Peyer's patch (tissue), 4 donors: ENCODE measurements around the gene ZDHHC11.

ENCODE experiments used
- CTCF ChIP-seq, 6 experiments: fragments of 450-650 bp in 4 of 6; fragments of 200-600 bp in 2 of 6; sonication (generic) in 1 of 6; IDR thresholded peaks; one replicate each; pipeline ENCODE4 v1.5.1; 2017 to 2019; ENCODE audit warnings: antibody characterized with exemption in 6 of 6, mild to moderate bottlenecking in 3 of 6, moderate library complexity in 1 of 6
- POLR2A ChIP-seq, 2 donors: fragments of 450-650 bp; IDR thresholded peaks; one replicate each; pipeline ENCODE4 v1.5.1; 2017; ENCODE audit warnings: antibody characterized with exemption in 2 of 2, mild to moderate bottlenecking in 2 of 2, moderate library complexity in 2 of 2

DNA sequence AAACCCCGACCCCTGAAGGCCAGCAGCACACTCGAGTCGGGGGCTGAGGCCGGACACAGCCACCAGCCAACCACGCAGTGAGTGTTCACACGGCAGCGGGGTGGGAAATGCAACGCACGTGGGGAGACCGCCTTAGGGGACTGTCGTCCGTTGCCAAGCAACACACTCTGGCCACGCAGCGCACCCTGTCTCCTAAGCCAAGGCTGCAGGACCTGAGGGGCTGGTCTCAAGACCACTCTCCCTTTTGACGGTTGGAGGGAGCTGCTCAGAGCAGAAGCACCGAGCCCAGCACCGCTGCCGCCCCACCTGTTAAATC, 34.3 kb upstream of the ZDHHC11 start:
- TF ChIP-seq CTCF (IDR thresholded peaks at IDR 0.05) (no peak), POLR2A (IDR thresholded peaks at IDR 0.05) (no peak)
